ENCODE measurements around the gene FBXO39.

- TF ChIP-seq, protein P1, sequence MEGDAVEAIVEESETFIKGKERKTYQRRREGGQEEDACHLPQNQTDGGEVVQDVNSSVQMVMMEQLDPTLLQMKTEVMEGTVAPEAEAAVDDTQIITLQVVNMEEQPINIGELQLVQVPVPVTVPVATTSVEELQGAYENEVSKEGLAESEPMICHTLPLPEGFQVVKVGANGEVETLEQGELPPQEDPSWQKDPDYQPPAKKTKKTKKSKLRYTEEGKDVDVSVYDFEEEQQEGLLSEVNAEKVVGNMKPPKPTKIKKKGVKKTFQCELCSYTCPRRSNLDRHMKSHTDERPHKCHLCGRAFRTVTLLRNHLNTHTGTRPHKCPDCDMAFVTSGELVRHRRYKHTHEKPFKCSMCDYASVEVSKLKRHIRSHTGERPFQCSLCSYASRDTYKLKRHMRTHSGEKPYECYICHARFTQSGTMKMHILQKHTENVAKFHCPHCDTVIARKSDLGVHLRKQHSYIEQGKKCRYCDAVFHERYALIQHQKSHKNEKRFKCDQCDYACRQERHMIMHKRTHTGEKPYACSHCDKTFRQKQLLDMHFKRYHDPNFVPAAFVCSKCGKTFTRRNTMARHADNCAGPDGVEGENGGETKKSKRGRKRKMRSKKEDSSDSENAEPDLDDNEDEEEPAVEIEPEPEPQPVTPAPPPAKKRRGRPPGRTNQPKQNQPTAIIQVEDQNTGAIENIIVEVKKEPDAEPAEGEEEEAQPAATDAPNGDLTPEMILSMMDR (conservative IDR thresholded peaks at IDR 0.05; ENCODE audit: low read length) = no peak
- TF ChIP-seq EZH2phosphoT487 (IDR thresholded peaks at IDR 0.05; ENCODE audit: borderline replicate concordance, low read depth, low read length) = no peak
Observed at GRCh38 chr17:6812295-6812694, 36.3 kb downstream of the FBXO39 start.
